ACC112 (cell line): ENCODE measurements around the gene SLC6A12.

Experiments used
- H2AFZ ChIP-seq: fragments of 200-600 bp; sonication (generic); one replicate; pipeline ENCODE4 v1.6.0; 2017; ENCODE audit warnings: antibody characterized with exemption, low read length; ENCODE audit not compliant: unreplicated experiment
- H3K27ac ChIP-seq: fragments of 200-600 bp; sonication (generic); 2 replicates; pipeline ENCODE4 v1.5.1; 2014; ENCODE audit warnings: low read depth, mild to moderate bottlenecking, antibody characterized with exemption, low read length, moderate library complexity
- H3K27me3 ChIP-seq: fragments of 200-600 bp; sonication (generic); 2 replicates; pipeline ENCODE4 v1.6.1; 2014; ENCODE audit warnings: mild to moderate bottlenecking, antibody characterized with exemption, low read length, moderate library complexity, mixed read lengths; ENCODE audit not compliant: insufficient read depth
- H3K36me3 ChIP-seq: fragments of 200-600 bp; sonication (generic); 2 replicates; pipeline ENCODE4 v1.6.1; 2016; ENCODE audit warnings: mild to moderate bottlenecking, antibody characterized with exemption, low read length, moderate library complexity, mixed read lengths; ENCODE audit not compliant: insufficient read depth
- H3K4me1 ChIP-seq: fragments of 200-600 bp; sonication (generic); one replicate; pipeline ENCODE4 v1.6.1; 2016; ENCODE audit warnings: low read length, mixed read lengths; ENCODE audit not compliant: insufficient read depth, unreplicated experiment, control insufficient read depth
- H3K4me3 ChIP-seq: fragments of 200-600 bp; sonication (generic); 2 replicates; pipeline ENCODE4 v1.5.1; 2014; ENCODE audit warnings: mild to moderate bottlenecking, low read depth, low read length
- H3K79me2 ChIP-seq: fragments of 200-600 bp; sonication (generic); one replicate; pipeline ENCODE4 v1.6.0; 2016; ENCODE audit warnings: low read length; ENCODE audit not compliant: control insufficient read depth, unreplicated experiment, insufficient read depth

SLC6A12 gene

DNA sequence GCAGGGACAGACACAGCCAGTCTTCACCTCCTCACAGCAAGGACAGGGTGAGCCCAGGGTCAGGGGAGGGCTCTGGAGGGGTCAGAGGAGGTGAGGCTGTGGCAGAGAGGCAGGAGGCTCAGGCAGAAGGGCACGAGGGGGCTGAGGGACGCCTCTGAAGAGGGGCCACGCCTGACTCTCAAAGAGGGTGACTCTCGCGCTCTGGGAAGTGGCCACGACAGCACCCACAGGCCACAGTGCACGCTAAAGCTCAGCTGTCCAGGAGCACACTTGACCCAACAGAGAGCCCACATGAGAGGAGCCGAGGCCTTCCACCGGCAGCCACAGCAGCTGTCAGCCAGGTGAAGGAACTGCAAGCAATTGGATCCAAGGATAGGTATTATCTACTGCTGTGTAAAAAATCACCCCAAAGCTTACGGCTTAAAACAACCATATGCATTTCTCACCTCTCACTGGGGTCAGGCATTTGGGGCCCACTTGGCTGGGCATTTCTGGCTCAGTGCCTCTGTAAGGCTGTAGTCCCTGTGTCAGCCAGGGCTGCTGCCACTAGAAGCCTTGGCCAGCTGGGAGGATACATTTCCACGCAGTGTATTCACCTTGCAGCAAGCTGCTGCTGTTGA is 27.8 kb downstream of the SLC6A12 start:
- Histone ChIP-seq H2AFZ (no peak overlapping the region), H3K79me2 (no peaks in the 10 kb centered on the region), H3K4me3 (no peak overlapping the region), H3K4me1 (peaks cover 18% of the 10 kb centered on the region), H3K36me3 (no peaks in the 10 kb centered on the region), H3K27ac (no peak overlapping the region), H3K27me3 (peaks cover 8% of the 10 kb centered on the region)

DNA sequence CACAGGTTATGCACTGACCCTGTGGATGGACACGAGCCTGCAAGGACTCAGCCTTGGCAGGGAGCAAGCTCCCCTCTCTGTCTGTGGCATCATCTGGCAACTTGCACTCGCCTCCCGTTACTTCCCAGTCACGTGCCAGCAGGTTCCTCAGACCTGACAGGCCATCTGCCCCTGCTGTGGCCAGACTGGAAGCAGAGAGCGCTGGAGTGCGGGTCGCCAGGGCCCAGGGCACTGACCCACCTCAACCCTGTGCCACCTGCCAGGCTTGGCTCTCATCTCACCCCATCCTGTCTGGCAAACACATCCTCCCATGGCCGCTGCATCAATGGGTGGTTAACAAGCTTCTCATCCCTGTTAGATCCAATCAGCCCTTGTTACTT is 28.4 kb downstream of the SLC6A12 start:
- H3K79me2 ChIP-seq, result no peaks in the 10 kb centered on the region
- H3K27ac ChIP-seq, result no peak overlapping the region
- H3K4me3 ChIP-seq, result no peak overlapping the region
- peaks cover 3% of the 10 kb centered on the region; the same call in 1 of the 2 replicates for H3K27me3 ChIP-seq
- H3K36me3 ChIP-seq, result no peaks in the 10 kb centered on the region
- H2AFZ ChIP-seq, result no peak overlapping the region
- H3K4me1 ChIP-seq, result peaks cover 18% of the 10 kb centered on the region

DNA sequence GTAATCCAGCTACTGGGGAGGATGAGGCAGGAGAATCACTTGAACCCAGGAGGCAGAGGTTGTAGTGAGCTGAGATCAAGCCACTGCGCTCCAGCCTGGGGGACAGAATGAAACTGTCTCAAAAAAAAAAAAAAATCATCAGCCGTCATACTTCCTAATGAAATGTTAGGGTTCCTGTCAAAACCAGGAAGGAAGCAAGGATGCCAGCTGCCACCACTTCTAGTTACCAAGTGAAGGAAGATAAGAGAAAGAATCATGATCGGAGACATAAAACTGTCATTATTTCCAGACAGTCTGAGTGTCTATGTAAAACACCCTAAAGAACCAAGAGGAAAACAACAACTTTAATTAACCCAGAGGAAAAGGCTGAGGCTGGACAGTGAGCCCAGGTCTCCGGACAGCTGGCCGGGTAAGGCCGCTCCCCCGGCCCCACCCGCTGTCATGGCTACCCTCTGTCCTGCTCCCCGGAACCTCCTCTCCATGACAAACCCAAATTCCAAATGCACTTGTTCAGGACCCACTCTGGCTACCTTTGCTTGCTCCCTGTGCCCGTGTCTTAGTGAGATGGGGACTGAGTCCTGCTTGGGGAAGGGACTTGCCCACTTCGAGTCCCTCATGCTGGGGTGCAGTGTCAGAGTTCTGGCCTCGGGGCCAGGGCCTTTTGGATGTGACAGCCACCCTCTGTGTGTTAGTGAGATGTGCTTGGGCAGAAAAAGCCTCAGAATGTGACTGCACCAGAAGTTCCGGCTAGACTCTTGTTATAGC is 29.0 kb downstream of the SLC6A12 start:
- H3K36me3 ChIP-seq, result no peaks in the 10 kb centered on the region
- no peak overlapping the region for H2AFZ ChIP-seq
- no peaks in the 10 kb centered on the region for H3K27me3 ChIP-seq
- H3K27ac ChIP-seq, result no peak overlapping the region
- peaks cover 18% of the 10 kb centered on the region for H3K4me1 ChIP-seq
- no peak overlapping the region for H3K4me3 ChIP-seq
- H3K79me2 ChIP-seq, result no peaks in the 10 kb centered on the region

DNA sequence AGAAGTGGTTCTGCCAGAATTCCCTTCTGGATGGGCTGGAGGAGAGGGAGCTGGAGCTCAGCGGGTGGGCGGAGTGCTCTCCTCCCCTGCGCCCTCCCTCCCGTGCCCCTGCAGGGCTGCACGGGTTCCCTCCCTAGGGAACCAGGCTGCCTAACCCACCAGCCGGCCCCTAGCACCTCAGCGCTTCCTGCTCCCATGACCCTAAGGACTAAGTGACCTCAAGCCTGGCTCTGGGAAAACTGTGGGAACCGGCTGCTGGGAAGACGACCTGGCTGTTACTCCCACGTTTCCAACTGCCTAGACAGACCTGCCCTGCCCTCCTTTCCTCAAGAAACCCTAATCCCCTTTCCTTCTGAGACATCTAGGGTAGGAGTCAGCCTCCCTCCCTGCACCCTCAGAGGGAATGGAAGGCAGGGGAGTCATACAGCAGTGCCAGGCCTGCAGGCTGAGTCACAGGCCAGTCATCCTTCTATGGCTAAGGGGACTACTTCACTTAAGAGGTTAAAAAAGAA is 31.5 kb downstream of the SLC6A12 start:
- Histone ChIP-seq H3K79me2 (no peaks in the 10 kb centered on the region), H3K36me3 (no peaks in the 10 kb centered on the region), H3K4me3 (peak overlapping the region; percentile 49; the same call in 1 of the 2 replicates), H3K27me3 (no peaks in the 10 kb centered on the region), H2AFZ (peak overlapping the region; percentile 69), H3K4me1 (peaks cover 33% of the 10 kb centered on the region), H3K27ac (peak overlapping the region; percentile 75)

DNA sequence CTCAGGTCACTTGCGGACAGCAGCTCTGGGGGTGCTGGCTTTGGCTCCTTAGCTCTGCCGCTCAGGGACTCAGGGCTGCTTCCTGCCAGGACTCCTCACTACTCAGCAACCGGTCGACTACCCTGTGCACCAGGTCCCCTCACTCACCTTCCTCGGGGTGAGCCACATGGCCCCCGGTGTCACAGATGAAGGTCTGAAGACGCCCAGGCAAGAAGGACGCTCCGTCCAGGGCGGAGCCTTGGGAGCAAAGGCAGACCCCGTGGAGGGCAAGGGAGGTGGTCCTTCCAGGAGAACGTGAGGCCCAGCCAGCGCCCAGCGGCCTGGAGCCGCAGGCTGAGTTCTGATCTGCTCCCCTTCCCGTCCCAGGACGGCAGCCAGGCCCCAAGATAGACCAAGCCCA is 32.0 kb downstream of the SLC6A12 start:
- Histone ChIP-seq H3K27me3 (no peaks in the 10 kb centered on the region), H3K4me3 (no peak overlapping the region), H3K4me1 (peaks cover 38% of the 10 kb centered on the region), H2AFZ (no peak overlapping the region), H3K79me2 (no peaks in the 10 kb centered on the region), H3K27ac (peak overlapping the region; percentile 75; the same call in 1 of the 2 replicates), H3K36me3 (no peaks in the 10 kb centered on the region)

DNA sequence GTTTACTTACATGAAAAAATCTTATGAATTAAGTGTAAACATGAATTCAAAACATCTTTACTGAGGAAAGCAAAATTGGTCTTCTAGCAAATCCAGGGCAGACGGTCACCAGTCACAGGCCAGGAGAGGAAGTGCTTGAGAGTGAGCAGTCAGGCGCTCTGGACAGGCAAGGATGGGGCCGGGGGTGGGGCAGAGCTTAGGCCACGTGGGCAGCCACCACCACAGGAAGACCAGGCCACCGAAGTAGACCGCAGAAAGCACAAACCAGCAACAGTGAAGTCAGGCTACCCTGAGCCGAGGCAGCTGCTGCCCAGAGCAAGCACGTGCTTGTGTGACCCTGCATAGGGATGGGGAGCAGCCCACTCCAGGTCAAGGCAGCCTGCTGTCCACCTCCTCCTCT is 33.5 kb downstream of the SLC6A12 start:
- Histone ChIP-seq H3K27ac (no peak overlapping the region), H2AFZ (no peak overlapping the region), H3K27me3 (no peaks in the 10 kb centered on the region), H3K79me2 (no peaks in the 10 kb centered on the region), H3K4me1 (peaks cover 49% of the 10 kb centered on the region), H3K36me3 (no peaks in the 10 kb centered on the region), H3K4me3 (no peak overlapping the region)

DNA sequence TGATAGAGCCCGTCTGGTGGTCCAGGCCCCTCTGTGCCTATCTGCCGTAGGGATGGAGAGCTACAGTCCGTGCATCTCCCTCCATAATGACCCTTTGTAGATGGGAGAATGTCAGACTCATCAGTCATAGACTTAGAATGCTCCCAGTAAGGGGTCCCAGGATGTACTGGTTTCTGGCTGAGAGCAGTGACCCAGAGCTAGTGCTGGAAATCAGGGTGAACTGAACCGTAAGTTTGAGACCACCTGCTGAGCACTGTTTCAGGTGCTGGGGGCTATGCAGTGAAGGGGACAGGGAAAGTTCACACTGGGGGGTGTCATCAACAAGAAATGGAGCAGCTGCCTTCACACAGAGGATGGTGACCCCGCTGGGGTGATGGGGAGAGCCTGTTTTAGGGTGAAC is 34.1 kb downstream of the SLC6A12 start:
- no peak overlapping the region for H3K4me3 ChIP-seq
- no peaks in the 10 kb centered on the region for H3K36me3 ChIP-seq
- peaks cover 49% of the 10 kb centered on the region for H3K4me1 ChIP-seq
- no peak overlapping the region for H3K27ac ChIP-seq
- H3K27me3 ChIP-seq, result no peaks in the 10 kb centered on the region
- H2AFZ ChIP-seq, result no peak overlapping the region
- no peaks in the 10 kb centered on the region for H3K79me2 ChIP-seq

DNA sequence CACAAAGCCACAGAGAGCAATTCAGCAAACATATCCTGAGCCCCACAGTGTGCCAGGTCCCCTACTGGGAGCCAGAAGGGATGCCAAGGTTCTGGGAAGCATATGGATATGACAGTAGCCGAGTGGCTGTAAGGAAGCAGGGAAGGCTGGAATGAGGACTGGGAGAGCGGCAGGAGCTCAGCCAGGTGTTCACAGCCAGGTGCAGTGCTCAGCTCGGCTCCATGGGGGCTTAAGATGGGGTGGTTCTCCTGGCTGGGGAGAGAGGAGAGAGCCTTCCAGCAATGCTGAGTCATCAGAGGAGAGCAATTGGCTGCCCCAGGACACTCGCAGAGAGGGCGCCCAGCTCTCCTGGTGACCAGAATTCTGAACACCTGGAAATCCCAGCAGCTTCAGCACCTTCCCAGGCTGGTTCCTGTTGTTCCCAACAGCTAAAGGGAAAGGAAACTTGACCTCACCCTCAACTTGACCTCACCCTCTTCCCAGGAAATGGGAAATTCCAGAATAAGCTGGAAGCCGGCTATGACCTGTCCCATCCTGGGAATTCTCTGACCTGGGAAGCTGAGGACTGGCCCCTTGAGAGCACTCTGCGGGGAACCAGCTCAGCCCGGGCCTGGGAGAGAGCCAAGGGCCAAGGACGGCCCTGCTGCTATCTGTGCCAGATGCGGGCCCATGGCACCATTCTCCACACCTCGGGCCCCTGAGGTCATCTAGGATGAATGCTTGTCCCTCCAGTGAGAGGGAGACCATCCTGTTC is 34.6 kb downstream of the SLC6A12 start:
- Histone ChIP-seq H3K4me3 (no peak overlapping the region), H3K27ac (no peak overlapping the region), H2AFZ (no peak overlapping the region), H3K27me3 (no peaks in the 10 kb centered on the region), H3K79me2 (no peaks in the 10 kb centered on the region), H3K4me1 (peaks cover 49% of the 10 kb centered on the region), H3K36me3 (no peaks in the 10 kb centered on the region)

DNA sequence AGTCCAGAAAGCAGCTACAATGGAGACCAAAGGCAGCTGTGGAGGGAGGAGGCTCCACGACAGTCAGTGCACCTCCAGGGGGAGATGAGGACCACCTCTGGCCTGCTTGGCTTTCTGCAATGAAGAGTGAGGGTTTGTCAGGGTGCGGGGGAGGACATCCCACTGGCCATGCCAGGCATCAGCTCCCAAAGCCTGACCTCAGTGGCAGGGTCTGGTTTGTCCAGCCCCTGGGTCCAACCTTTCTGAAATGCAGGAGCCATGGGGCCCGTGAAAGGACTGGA is 35.2 kb downstream of the SLC6A12 start:
- H3K4me1 ChIP-seq, result peaks cover 49% of the 10 kb centered on the region
- no peak overlapping the region for H2AFZ ChIP-seq
- no peaks in the 10 kb centered on the region for H3K27me3 ChIP-seq
- H3K36me3 ChIP-seq, result no peaks in the 10 kb centered on the region
- H3K79me2 ChIP-seq, result no peaks in the 10 kb centered on the region
- H3K27ac ChIP-seq, result no peak overlapping the region
- H3K4me3 ChIP-seq, result no peak overlapping the region

DNA sequence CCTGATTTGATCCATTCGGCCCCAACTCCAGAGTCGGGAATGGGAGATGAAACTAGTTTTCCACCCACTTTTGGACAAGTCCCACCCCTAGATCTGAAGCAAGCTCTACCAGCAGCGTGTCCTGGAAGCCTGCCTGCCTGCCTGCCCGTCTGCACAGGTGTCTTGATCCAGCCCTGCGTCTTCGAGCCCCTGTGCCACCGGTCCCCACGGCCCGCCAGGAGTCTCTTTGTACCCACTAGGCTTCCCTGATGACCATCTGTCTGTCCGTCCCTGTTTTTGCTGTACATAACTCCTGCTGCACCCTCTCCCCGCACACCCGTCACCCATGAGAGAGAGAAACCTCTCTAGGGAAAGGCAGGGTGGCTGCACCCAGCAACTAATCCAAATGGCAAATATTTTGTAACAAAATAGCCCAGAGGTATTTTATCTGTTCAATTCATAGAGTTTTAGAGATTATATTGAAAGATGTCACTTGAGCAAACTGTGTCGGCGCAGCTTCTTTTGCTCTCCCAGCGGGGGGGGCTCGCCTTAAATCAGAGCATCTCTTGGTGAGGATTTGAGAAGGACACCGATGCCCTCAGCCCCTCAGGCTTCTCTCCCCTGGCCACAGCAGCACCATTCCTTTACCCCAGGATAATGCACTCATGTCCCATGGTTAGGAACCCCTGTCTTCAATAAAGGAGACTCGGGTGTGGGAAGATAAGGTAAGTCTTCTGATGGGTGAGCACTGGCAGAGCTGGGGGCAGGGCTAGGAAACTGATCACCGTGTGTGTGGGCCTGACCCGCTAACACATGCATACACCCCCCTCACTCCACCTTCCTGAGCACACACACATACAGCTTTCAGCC is 35.8 kb downstream of the SLC6A12 start:
- H2AFZ ChIP-seq, result no peak overlapping the region
- H3K36me3 ChIP-seq, result no peaks in the 10 kb centered on the region
- H3K4me1 ChIP-seq, result peaks cover 48% of the 10 kb centered on the region
- no peaks in the 10 kb centered on the region for H3K27me3 ChIP-seq
- H3K79me2 ChIP-seq, result no peaks in the 10 kb centered on the region
- no peak overlapping the region for H3K4me3 ChIP-seq
- H3K27ac ChIP-seq, result no peak overlapping the region
